Measurements from ENCODE around the gene PIK3R5. TPM values are rescaled to one million over a fixed set of nuclear protein-coding genes. Genes with fewer than 3 reads are reported as not detected.

The PIK3R5 gene
- total RNA-seq, 4 donors from 2014 or later = 1.6 to 12.0 (median 8.4) TPM

GRCh38 chr17:8900207-8900606 is 65.3 kb downstream of the PIK3R5 start:
- TF ChIP-seq CTCF (IDR thresholded peaks at IDR 0.05) (no peak), POLR2A (IDR thresholded peaks at IDR 0.05) (no peak)
- H3K27me3 ChIP-seq = no peaks in the 10 kb centered on the region

GRCh38 chr17:8898636-8899035 is 66.9 kb downstream of the PIK3R5 start:
- TF ChIP-seq CTCF (IDR thresholded peaks at IDR 0.05) (no peak), POLR2A (IDR thresholded peaks at IDR 0.05) (no peak)

More at GRCh38 chr17:8900207-8900606, 65.3 kb downstream of the PIK3R5 start:
- Histone ChIP-seq H3K9me3 (no peaks in the 10 kb centered on the region), H3K4me3 (no peak overlapping the region), H3K4me1 (no peaks in the 10 kb centered on the region), H3K27ac (no peak overlapping the region), H3K36me3 (no peaks in the 10 kb centered on the region)
- no peak for DNase-seq
- intact Hi-C loops (cut with DNase I; ENCODE audit: low total_unique reads) = no loop called here

GRCh38 chr17:8898126-8898525 is 67.4 kb downstream of the PIK3R5 start:
- intact Hi-C loops (cut with DNase I; ENCODE audit: low total_unique reads) = no loop called here
- Histone ChIP-seq H3K27me3 (no peaks in the 10 kb centered on the region), H3K4me1 (no peaks in the 10 kb centered on the region), H3K4me3 (no peak overlapping the region), H3K36me3 (no peaks in the 10 kb centered on the region), H3K9me3 (no peaks in the 10 kb centered on the region), H3K27ac (no peak overlapping the region)
- DNase-seq = no peak
- TF ChIP-seq POLR2A (IDR thresholded peaks at IDR 0.05) (no peak), CTCF (IDR thresholded peaks at IDR 0.05) (no peak)

More at GRCh38 chr17:8898636-8899035, 66.9 kb downstream of the PIK3R5 start:
- no peak for DNase-seq
- H3K4me3 ChIP-seq = no peak overlapping the region
- no peak overlapping the region for H3K27ac ChIP-seq
- H3K27me3 ChIP-seq = no peaks in the 10 kb centered on the region
- H3K36me3 ChIP-seq = no peaks in the 10 kb centered on the region
- H3K4me1 ChIP-seq = no peaks in the 10 kb centered on the region
- intact Hi-C loops (cut with DNase I; ENCODE audit: low total_unique reads) = no loop called here
- H3K9me3 ChIP-seq = no peaks in the 10 kb centered on the region

GRCh38 chr17:8896641-8897635 is 68.6 kb downstream of the PIK3R5 start:
- no peaks in the 10 kb centered on the region for H3K9me3 ChIP-seq
- H3K27me3 ChIP-seq = no peaks in the 10 kb centered on the region
- H3K27ac ChIP-seq = no peak overlapping the region
- TF ChIP-seq CTCF (IDR thresholded peaks at IDR 0.05) = no peak
- no peak for TF ChIP-seq POLR2A (IDR thresholded peaks at IDR 0.05)
- H3K4me1 ChIP-seq = no peaks in the 10 kb centered on the region
- DNase-seq = no peak
- intact Hi-C loops (cut with DNase I; ENCODE audit: low total_unique reads) = no loop called here
- H3K36me3 ChIP-seq = no peaks in the 10 kb centered on the region
- no peak overlapping the region for H3K4me3 ChIP-seq

GRCh38 chr17:8896087-8896486 is 69.4 kb downstream of the PIK3R5 start:
- no peaks in the 10 kb centered on the region for H3K27me3 ChIP-seq

More at GRCh38 chr17:8896087-8896486, 69.4 kb downstream of the PIK3R5 start:
- Histone ChIP-seq H3K9me3 (no peaks in the 10 kb centered on the region), H3K27ac (no peak overlapping the region), H3K4me3 (no peak overlapping the region), H3K36me3 (no peaks in the 10 kb centered on the region), H3K4me1 (no peaks in the 10 kb centered on the region)
- no peak for DNase-seq
- intact Hi-C loops (cut with DNase I; ENCODE audit: low total_unique reads) = no loop called here
- no peak for TF ChIP-seq CTCF (IDR thresholded peaks at IDR 0.05)
- TF ChIP-seq POLR2A (IDR thresholded peaks at IDR 0.05) = no peak
